Endothelial cell of umbilical vein (primary cell): ENCODE data around the gene CDS2.

ENCODE experiments used
- EZH2 ChIP-seq: IDR thresholded peaks from 2 replicates; pipeline ENCODE4 v1.6.1; 2012; ENCODE audit warnings: borderline replicate concordance, low read depth, mild to moderate bottlenecking, moderate library complexity, low read length, inconsistent platforms; ENCODE audit not compliant: severe bottlenecking
- POLR2A ChIP-seq: IDR thresholded peaks from 2 replicates; pipeline ENCODE4 v1.6.1; 2012; ENCODE audit warnings: low read depth, mild to moderate bottlenecking, control low read depth, low read length
- POLR2AphosphoS5 ChIP-seq: IDR thresholded peaks from 2 replicates; pipeline ENCODE4 v1.6.1; 2012; ENCODE audit warnings: low read depth, mild to moderate bottlenecking, control low read depth, low read length, moderate library complexity; ENCODE audit not compliant: insufficient read depth
- TF ChIP-seq, protein P1 (sequence below), 2 donors: IDR thresholded peaks; 1 replicate in 1 of 2; 2 replicates in 1 of 2; pipeline ENCODE4 v1.5.1; 2011; ENCODE audit warnings: low read length in 2 of 2, mild to moderate bottlenecking in 2 of 2, moderate library complexity in 2 of 2, control low read depth in 1 of 2, inconsistent platforms in 1 of 2, low read depth in 1 of 2; ENCODE audit not compliant: insufficient read depth in 1 of 2; ENCODE audit errors: extremely low read depth in 1 of 2

DNA sequence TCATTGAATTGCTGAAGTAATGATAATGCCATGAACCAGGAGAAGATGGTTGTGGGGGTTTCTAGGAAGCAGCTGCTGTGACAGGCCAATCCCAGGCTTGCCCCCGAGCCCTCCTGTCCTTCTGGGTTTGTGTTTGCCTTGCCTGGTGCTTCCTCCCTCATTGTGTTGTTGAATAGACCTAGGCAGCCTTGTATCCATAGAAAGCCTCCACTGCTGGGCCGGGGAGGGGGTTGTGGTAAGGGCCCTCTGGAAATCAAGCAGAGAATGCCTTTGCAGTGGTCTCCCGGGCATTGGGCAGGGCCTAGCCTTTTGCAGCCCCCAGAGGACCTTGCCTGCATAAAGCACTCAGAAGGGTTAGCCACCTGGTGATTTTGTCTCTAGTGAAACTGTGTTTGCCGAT lies 69.3 kb downstream of the CDS2 start:
- TF ChIP-seq, protein P1, sequence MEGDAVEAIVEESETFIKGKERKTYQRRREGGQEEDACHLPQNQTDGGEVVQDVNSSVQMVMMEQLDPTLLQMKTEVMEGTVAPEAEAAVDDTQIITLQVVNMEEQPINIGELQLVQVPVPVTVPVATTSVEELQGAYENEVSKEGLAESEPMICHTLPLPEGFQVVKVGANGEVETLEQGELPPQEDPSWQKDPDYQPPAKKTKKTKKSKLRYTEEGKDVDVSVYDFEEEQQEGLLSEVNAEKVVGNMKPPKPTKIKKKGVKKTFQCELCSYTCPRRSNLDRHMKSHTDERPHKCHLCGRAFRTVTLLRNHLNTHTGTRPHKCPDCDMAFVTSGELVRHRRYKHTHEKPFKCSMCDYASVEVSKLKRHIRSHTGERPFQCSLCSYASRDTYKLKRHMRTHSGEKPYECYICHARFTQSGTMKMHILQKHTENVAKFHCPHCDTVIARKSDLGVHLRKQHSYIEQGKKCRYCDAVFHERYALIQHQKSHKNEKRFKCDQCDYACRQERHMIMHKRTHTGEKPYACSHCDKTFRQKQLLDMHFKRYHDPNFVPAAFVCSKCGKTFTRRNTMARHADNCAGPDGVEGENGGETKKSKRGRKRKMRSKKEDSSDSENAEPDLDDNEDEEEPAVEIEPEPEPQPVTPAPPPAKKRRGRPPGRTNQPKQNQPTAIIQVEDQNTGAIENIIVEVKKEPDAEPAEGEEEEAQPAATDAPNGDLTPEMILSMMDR (IDR thresholded peaks at IDR 0.05; ENCODE audit: extremely low read depth in 1 of 2, insufficient read depth in 1 of 2, low read depth in 1 of 2, low read length in 2 of 2), result no peak
- TF ChIP-seq POLR2A, result no peak
- TF ChIP-seq EZH2, result no peak
- TF ChIP-seq POLR2AphosphoS5, result no peak
